ENCODE measurements around the gene ZNF844.

DNA sequence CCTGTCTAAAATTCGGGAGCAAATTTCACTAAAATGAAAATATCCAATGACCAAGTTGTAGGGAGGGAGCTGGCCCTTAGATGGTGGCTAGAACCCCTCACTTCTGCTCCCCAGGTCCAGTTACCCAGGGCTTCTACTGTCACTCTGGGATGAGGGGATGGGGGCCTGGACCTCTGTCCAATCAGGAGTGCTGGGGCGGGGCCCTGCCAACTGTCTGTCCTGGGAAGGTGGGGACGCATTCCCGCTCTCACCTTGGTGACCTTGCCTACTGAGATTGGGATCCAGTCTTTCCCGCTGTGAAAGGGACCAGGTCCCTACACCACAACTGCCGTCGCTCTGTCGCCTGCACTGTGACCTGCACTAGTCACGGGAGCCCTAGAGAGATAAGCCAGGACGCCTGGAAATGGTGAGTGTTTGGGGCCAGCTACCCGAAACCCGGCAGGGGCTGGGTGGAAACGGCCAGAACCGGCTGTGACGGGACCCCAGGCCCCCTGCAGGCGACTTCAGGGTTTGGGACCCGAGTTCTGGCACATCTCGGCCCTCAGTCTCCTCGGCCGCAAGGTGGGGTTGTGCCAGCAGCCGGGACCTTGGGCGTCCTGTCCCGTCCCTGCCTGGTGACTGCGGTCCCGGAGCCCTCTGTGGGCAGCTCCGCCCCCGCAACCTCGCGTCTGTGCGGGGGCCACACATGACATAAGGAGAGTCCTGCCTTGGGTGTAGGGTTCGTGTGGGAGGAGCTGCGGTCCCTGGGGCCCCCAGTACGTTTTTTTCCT, 52.9 kb downstream of the ZNF844 start:
- TF ChIP-seq, protein P1, sequence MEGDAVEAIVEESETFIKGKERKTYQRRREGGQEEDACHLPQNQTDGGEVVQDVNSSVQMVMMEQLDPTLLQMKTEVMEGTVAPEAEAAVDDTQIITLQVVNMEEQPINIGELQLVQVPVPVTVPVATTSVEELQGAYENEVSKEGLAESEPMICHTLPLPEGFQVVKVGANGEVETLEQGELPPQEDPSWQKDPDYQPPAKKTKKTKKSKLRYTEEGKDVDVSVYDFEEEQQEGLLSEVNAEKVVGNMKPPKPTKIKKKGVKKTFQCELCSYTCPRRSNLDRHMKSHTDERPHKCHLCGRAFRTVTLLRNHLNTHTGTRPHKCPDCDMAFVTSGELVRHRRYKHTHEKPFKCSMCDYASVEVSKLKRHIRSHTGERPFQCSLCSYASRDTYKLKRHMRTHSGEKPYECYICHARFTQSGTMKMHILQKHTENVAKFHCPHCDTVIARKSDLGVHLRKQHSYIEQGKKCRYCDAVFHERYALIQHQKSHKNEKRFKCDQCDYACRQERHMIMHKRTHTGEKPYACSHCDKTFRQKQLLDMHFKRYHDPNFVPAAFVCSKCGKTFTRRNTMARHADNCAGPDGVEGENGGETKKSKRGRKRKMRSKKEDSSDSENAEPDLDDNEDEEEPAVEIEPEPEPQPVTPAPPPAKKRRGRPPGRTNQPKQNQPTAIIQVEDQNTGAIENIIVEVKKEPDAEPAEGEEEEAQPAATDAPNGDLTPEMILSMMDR (IDR thresholded peaks at IDR 0.05): no peak
- TF ChIP-seq POLR2AphosphoS5 (IDR thresholded peaks at IDR 0.05): no peak
- TF ChIP-seq POLR2A (IDR thresholded peaks at IDR 0.05): no peak
- no peak for TF ChIP-seq EP300 (IDR thresholded peaks at IDR 0.05)

Data from gastroesophageal sphincter (tissue), 3 donors.